Epithelial cell of esophagus (primary cell): ENCODE data around the gene TUBA8.

Experiments used
- DNase-seq: peaks from one replicate; pipeline ENCODE4 v3.0.0; 2010; ENCODE audit warnings: low read depth
- H3K4me3 ChIP-seq: 2 replicates; pipeline ENCODE4 v1.5.1; 2011; ENCODE audit warnings: mild to moderate bottlenecking, low read length, control low read depth
- TF ChIP-seq, protein P1 (sequence below): IDR thresholded peaks from 2 replicates; pipeline ENCODE4 v1.5.1; 2011; ENCODE audit warnings: low read depth, mild to moderate bottlenecking, low read length, control low read depth, inconsistent platforms; ENCODE audit not compliant: insufficient read depth; ENCODE audit errors: missing control alignments

The TUBA8 gene

DNA sequence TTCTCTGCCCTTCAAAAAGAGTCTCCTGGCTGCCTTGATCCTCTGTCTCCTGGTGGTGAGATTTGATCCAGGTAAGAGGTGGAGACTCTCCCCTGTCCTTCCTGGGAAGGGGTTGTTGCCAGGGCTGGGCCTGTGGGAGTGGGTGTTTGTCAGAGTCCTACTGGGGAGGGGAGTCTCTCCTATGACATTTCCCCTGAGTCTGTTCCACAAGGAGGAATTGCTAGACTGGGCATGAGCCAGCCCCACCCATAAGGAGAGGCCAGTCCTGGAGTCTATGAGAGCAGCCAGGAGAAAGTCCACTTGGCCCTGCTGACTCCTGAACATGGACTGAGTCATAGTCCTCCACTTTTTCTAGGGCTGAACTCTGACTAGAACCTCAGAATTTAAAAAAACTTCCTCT, 25.4 kb upstream of the TUBA8 start:
- H3K4me3 ChIP-seq: no peak overlapping the region
- DNase-seq: no peak
- TF ChIP-seq, protein P1, sequence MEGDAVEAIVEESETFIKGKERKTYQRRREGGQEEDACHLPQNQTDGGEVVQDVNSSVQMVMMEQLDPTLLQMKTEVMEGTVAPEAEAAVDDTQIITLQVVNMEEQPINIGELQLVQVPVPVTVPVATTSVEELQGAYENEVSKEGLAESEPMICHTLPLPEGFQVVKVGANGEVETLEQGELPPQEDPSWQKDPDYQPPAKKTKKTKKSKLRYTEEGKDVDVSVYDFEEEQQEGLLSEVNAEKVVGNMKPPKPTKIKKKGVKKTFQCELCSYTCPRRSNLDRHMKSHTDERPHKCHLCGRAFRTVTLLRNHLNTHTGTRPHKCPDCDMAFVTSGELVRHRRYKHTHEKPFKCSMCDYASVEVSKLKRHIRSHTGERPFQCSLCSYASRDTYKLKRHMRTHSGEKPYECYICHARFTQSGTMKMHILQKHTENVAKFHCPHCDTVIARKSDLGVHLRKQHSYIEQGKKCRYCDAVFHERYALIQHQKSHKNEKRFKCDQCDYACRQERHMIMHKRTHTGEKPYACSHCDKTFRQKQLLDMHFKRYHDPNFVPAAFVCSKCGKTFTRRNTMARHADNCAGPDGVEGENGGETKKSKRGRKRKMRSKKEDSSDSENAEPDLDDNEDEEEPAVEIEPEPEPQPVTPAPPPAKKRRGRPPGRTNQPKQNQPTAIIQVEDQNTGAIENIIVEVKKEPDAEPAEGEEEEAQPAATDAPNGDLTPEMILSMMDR: no peak

DNA sequence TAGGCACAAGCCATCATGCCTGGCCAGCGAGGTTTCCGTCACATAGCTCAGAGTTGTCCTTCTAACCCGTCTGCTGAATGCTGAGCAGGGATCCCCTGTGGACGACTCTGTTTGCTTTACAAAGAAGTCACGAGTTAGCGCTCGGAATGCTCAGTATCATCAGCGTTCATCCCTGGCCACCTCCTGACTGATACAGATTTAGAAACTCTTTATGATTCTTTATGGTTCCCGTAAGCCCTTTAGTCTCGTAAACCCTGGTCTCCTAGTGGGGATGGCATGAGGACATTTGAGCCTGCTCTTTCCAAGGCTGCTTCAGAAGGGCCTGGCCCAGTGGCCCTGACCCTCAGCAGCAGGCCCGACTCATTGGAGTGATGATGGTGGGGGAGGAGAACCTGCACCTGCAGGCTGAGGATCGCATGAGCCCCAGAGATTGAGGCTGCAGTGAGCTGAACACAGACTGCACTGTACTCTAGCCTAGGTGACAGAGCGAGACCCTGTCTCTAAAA, 23.2 kb upstream of the TUBA8 start:
- H3K4me3 ChIP-seq: no peak overlapping the region
- no peak for DNase-seq
- TF ChIP-seq, protein P1: no peak

DNA sequence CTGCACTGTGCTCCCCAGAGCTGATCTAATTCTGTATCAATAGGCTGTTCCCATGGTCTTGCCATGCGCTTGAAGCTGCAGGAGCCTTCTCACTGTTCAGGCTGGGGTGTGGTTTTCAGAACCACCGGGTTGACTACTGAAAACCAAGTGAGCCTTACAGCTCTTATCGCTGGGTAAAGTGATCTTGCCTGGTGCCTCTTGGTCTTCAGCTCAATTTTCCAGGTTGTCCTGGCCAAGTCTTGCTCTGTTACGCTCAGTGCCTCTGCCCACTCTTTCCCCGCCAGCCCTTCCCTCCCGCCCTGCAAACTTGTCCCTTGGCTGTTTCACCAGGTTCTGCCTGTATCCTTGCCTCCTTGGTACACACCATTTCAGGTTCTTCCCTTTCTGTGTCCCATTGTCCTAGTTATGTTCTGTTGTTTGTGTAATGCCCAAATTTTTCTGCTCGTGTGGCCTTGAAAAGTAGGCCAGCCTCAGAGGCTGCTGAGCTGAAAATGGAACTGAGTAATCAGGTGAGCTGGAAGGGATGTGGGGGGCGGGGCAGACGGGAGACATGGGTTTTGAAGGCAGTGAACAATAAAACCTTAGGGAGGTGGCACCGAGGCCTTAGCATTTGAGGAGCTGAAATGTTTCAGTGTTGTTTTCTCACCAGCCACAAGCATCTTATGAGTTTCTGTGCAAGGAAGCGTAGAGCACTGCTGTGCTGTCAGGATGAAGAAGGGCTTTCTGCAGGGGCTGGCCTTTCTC, 21.6 kb upstream of the TUBA8 start:
- no peak for DNase-seq
- TF ChIP-seq, protein P1: no peak
- H3K4me3 ChIP-seq: no peak overlapping the region

DNA sequence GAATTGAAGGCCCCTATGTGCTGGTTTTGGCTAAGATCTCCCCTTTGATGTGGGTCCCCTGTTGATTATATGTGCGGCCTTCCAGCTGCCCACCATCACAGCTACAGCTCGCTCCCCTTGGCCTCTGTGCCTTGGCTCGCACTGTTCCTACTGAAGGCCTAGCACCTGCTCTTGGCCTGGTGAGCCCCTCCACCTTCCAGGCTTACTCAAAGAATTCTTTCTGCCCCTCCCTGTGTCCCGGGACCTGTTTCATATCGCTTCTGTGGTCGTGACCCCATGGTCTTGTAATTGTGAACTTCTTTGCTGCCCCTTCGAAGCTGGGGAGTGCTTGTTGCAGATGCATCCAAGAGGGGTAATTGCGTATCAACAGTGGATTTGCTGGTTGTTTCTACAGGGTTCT, 20.3 kb upstream of the TUBA8 start:
- no peak overlapping the region for H3K4me3 ChIP-seq
- DNase-seq: no peak
- TF ChIP-seq, protein P1: no peak

DNA sequence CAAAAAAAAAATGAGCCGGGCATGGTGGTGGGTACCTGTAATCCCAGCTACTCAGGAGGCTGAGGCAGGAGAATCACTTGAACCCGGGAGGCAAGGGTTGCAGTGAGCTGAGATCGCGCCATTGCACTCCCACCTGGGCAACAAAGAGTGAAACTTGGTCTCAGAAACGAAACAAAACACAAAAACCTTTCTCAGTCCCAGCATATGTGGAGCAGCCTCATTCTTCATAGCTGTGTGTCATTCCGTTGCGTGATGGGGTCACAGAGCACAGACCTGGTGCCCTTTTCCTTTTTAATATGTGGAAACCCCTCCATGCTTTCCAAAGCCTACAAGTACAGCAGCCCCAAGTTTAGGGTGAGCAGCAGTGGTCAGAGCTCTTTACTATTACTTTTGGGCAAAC, 19.1 kb upstream of the TUBA8 start:
- no peak overlapping the region for H3K4me3 ChIP-seq
- TF ChIP-seq, protein P1: no peak
- DNase-seq: no peak

DNA sequence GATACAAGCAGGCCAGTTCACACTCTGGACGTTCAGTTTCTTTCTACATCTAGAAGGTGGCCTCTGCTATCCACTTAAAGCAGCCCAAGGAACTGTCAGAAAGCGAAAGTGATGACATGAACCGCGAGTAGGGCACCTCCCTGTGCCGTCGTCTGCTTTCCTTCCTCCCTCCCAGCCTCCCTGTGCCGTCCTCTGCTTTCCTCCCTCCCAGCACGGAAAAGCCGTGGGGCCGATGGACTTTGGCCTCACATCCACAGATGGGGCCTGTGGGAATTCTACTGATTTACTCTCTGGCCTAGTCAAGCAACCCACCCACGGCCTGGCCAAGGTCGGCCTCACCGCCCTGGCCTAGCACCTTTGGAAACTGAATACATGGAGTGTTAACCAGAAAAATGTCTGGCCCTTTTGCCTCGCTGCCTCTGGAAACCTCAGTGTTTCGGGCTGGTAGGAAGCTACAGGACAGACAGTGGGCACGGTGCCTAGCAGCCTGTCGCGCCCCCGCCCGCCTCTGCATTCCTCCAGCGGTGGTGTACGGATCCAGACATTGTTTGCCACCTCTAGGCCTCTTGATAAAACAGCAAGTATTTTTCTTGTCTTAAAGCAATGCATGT, 18.6 kb upstream of the TUBA8 start:
- DNase-seq: peak; percentile 30
- no peak overlapping the region for H3K4me3 ChIP-seq
- TF ChIP-seq, protein P1: no peak
